Common myeloid progenitor, CD34-positive (primary cell): ENCODE data around the gene MAVS.
"Not testable (repeated sequence)": the region's sequence is repeated elsewhere in the genome, so short reads cannot be mapped to it uniquely, and the experiment has no call there.

Experiments used
- CTCF ChIA-PET: fragments of 350-600 bp; sonication (Branson Sonifier 250); formaldehyde crosslinking; loops from one replicate; lab custom pipeline; 2021; ENCODE audit warnings: antibody characterized with exemption; lab: Charles Lee
- POLR2A ChIA-PET: fragments of 350-600 bp; sonication (Branson Sonifier 250); formaldehyde crosslinking; loops from one replicate; lab custom pipeline; 2021; ENCODE audit warnings: antibody characterized with exemption; lab: Charles Lee
- DNase-seq, 3 donors: peaks; one replicate each; pipeline versions ENCODE4 v3.0.0 to v3.0.0-alpha.2; 2013
- H3K27ac ChIP-seq, 2 experiments: 1 replicate in 1 of 2; 2 replicates in 1 of 2; pipeline ENCODE4 v1.7.0; 2013; ENCODE audit warnings: inconsistent platforms in 2 of 2, low read length in 2 of 2, mild to moderate bottlenecking in 2 of 2, low read depth in 1 of 2, moderate library complexity in 1 of 2; ENCODE audit not compliant: severe bottlenecking in 2 of 2, insufficient read depth in 1 of 2, poor library complexity in 1 of 2
- H3K27me3 ChIP-seq, 5 experiments: replicated peaks in 2 of 5; 1 replicate in 3 of 5; 2 replicates in 2 of 5; pipeline versions ENCODE4 v1.6.1 to v1.7.0; 2013; ENCODE audit warnings: low read length in 4 of 5, mild to moderate bottlenecking in 2 of 5, moderate library complexity in 2 of 5, inconsistent platforms in 1 of 5; ENCODE audit not compliant: insufficient read depth in 5 of 5, control insufficient read depth in 4 of 5
- H3K36me3 ChIP-seq, 4 experiments: 1 replicate in 2 of 4; 2 replicates in 2 of 4; pipeline versions ENCODE4 v1.6.1 to v1.7.0; 2013; ENCODE audit warnings: low read length in 3 of 4, control low read depth in 1 of 4, mild to moderate bottlenecking in 1 of 4; ENCODE audit not compliant: control insufficient read depth in 4 of 4, insufficient read depth in 4 of 4
- H3K4me1 ChIP-seq, 4 experiments: 1 replicate in 3 of 4; 2 replicates in 1 of 4; pipeline versions ENCODE4 v1.6.1 to v1.7.1; 2013; ENCODE audit warnings: low read length in 3 of 4, mild to moderate bottlenecking in 3 of 4, control low read depth in 1 of 4, inconsistent platforms in 1 of 4, moderate library complexity in 1 of 4; ENCODE audit not compliant: control insufficient read depth in 4 of 4, insufficient read depth in 4 of 4; ENCODE audit errors: control extremely low read depth in 1 of 4
- H3K4me3 ChIP-seq, 7 experiments: 1 replicate in 4 of 7; 2 replicates in 3 of 7; pipeline versions ENCODE4 v1.5.1 to v1.7.0; 2013; ENCODE audit warnings: mild to moderate bottlenecking in 7 of 7, low read length in 6 of 7, moderate library complexity in 6 of 7, inconsistent platforms in 2 of 7, low read depth in 2 of 7, control low read depth in 1 of 7; ENCODE audit not compliant: insufficient read depth in 4 of 7, control insufficient read depth in 1 of 7; ENCODE audit errors: extremely low read depth in 1 of 7
- H3K9me3 ChIP-seq, 5 experiments: 1 replicate in 4 of 5; 2 replicates in 1 of 5; pipeline versions ENCODE4 v1.6.1 to v1.7.1; 2013; ENCODE audit warnings: low read length in 4 of 5, mild to moderate bottlenecking in 2 of 5, inconsistent platforms in 1 of 5, low read depth in 1 of 5, moderate library complexity in 1 of 5; ENCODE audit not compliant: control insufficient read depth in 4 of 5, insufficient read depth in 2 of 5; ENCODE audit errors: control extremely low read depth in 1 of 5
- WGBS: methylation state at CpG from one replicate; pipeline ENCODE4 v1.1.5; 2013; ENCODE audit not compliant: insufficient coverage; 5-methylcytosine and 5-hydroxymethylcytosine counted together

MAVS gene

GRCh38 chr20:3901028-3901705, 54.5 kb downstream of the MAVS start:
- peak; percentile 14 to 55 (median 45) for DNase-seq
- H3K4me3 ChIP-seq, result peak overlapping the region in 4 of 7 experiments; percentile 19 to 68 (median 46)
- peaks cover 0 to 18% (median 5%) of the 10 kb centered on the region in 4 experiments for H3K36me3 ChIP-seq
- H3K9me3 ChIP-seq, result no peaks in the 10 kb centered on the region
- ChIA-PET CTCF (interaction anchor here (0.8 to 1.3 kb wide), 5 partner anchors 9 to 184 kb away, joined by 3 to 4 read pairs (median 3); no protein-coding TSS in a partner anchor), POLR2A (interaction anchor here (0.6 kb wide), 1 partner anchor 10 kb away, joined by 3 read pairs; no protein-coding TSS in a partner anchor)
- 91% methylated on average over 1 of the region's 3 CpGs for WGBS
- peaks cover 0 to 26% (median 10%) of the 10 kb centered on the region in 4 experiments for H3K4me1 ChIP-seq
- H3K27ac ChIP-seq, result peak overlapping the region in 1 of 2 experiments; percentile 34
- H3K27me3 ChIP-seq, result no peaks in the 10 kb centered on the region

- WGBS, result 93% methylated on average over 5 of the region's 9 CpGs
- DNase-seq, result no peak
- no peaks in the 10 kb centered on the region for H3K27me3 ChIP-seq
- H3K9me3 ChIP-seq, result no peaks in the 10 kb centered on the region
- ChIA-PET POLR2A (interaction anchor here (0.6 kb wide), 1 partner anchor 26 kb away, joined by 3 read pairs; no protein-coding TSS in a partner anchor), CTCF (interaction anchor here (0.8 to 1.3 kb wide), 5 partner anchors 10 to 183 kb away, joined by 3 to 4 read pairs (median 3); no protein-coding TSS in a partner anchor)
- H3K4me1 ChIP-seq, result peaks cover 0 to 26% (median 10%) of the 10 kb centered on the region in 4 experiments
- peak overlapping the region in 3 of 7 experiments; percentile 44 to 68 (median 49) for H3K4me3 ChIP-seq
- peak overlapping the region in 1 of 2 experiments; percentile 34 for H3K27ac ChIP-seq
- peaks cover 0 to 11% (median 4%) of the 10 kb centered on the region in 4 experiments for H3K36me3 ChIP-seq
Observed at GRCh38 chr20:3901706-3902440, 55.2 kb downstream of the MAVS start.

DNA sequence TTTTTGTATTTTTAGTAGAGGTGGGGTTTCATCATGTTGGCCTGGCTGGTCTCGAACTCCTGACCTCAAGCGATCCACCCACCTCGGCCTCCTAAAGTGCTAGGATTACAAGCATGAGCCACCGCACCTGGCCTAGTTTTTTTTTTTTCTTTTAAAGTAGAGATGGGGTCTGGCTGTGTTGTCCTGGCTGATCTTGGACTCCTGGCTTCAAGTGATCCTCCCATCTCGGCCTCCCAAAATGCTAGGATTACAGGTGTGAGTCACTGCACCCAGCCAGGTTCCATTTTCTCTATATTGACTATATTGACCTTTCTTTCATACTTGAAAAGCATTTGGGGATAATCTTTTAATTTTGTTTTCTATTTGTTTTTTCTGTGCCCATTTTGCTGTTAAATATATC, 55.8 kb downstream of the MAVS start:
- ChIA-PET POLR2A (interaction anchor here (0.6 kb wide), 1 partner anchor 25 kb away, joined by 3 read pairs; no protein-coding TSS in a partner anchor), CTCF (no interaction called here)
- H3K36me3 ChIP-seq, result peaks cover 0 to 8% (median 2%) of the 10 kb centered on the region in 4 experiments
- WGBS, result 100% methylated on average over 2 of the region's 5 CpGs
- DNase-seq, result no peak
- H3K27me3 ChIP-seq, result no peaks in the 10 kb centered on the region
- peak overlapping the region in 1 of 2 experiments; percentile 34 for H3K27ac ChIP-seq
- peaks cover 0 to 26% (median 10%) of the 10 kb centered on the region in 4 experiments for H3K4me1 ChIP-seq
- H3K4me3 ChIP-seq, result no peak overlapping the region
- H3K9me3 ChIP-seq, result no peaks in the 10 kb centered on the region

- Histone ChIP-seq H3K4me3 (no peak overlapping the region), H3K27ac (peak overlapping the region in 1 of 2 experiments; percentile 15), H3K27me3 (no peaks in the 10 kb centered on the region), H3K36me3 (peaks cover 6 to 25% (median 11%) of the 10 kb centered on the region in 4 experiments), H3K9me3 (no peaks in the 10 kb centered on the region), H3K4me1 (peaks cover 0 to 25% (median 10%) of the 10 kb centered on the region in 4 experiments)
- CTCF ChIA-PET, result no interaction called here
- DNase-seq, result no peak
- POLR2A ChIA-PET, result no interaction called here
- WGBS, result 94% methylated on average over 2 of the region's 2 CpGs
Observed at GRCh38 chr20:3904224-3904623, 57.6 kb downstream of the MAVS start.

- Histone ChIP-seq H3K27ac (peak overlapping the region in 1 of 2 experiments; percentile 15), H3K36me3 (peaks cover 6 to 30% (median 13%) of the 10 kb centered on the region in 4 experiments), H3K9me3 (no peaks in the 10 kb centered on the region), H3K27me3 (no peaks in the 10 kb centered on the region), H3K4me1 (peaks cover 0 to 22% (median 10%) of the 10 kb centered on the region in 4 experiments), H3K4me3 (no peak overlapping the region)
- DNase-seq, result no peak
- WGBS, result 100% methylated on average over 5 of the region's 5 CpGs
- ChIA-PET POLR2A (no interaction called here), CTCF (interaction anchor here (0.6 kb wide), 1 partner anchor 60 kb away, joined by 3 read pairs; no protein-coding TSS in a partner anchor)
Observed at GRCh38 chr20:3904857-3905256, 58.2 kb downstream of the MAVS start.

GRCh38 chr20:3906744-3907721, 60.4 kb downstream of the MAVS start:
- CTCF ChIA-PET, result not testable (repeated sequence)

More at GRCh38 chr20:3906744-3907721, 60.4 kb downstream of the MAVS start:
- H3K27me3 ChIP-seq, H3K27ac ChIP-seq, H3K4me1 ChIP-seq, POLR2A ChIA-PET, H3K4me3 ChIP-seq, H3K9me3 ChIP-seq, DNase-seq: not testable (repeated sequence)
- 100% methylated on average over 6 of the region's 17 CpGs for WGBS
- peaks cover 11 to 48% (median 27%) of the 10 kb centered on the region in 4 experiments for H3K36me3 ChIP-seq
